ENCODE data around the gene ADAT3.
"Not testable (repeated sequence)": the region's sequence is repeated elsewhere in the genome, so short reads cannot be mapped to it uniquely, and the experiment has no call there.

Gene ADAT3

GRCh38 chr19:1882786-1883692 lies 22.2 kb upstream of the ADAT3 start:
- in situ Hi-C loops (cut with MboI; ENCODE audit: low sequenced_read_pairs) = no loop called here

GRCh38 chr19:1883784-1884183 lies 21.4 kb upstream of the ADAT3 start:
- in situ Hi-C loops (cut with MboI; ENCODE audit: low sequenced_read_pairs) = no loop called here

GRCh38 chr19:1884291-1884718 lies 20.9 kb upstream of the ADAT3 start:
- in situ Hi-C loops (cut with MboI; ENCODE audit: low sequenced_read_pairs) = no loop called here

- in situ Hi-C loops (cut with MboI; ENCODE audit: low sequenced_read_pairs) = no loop called here
Observed at GRCh38 chr19:1884719-1885334, 20.4 kb upstream of the ADAT3 start.

- in situ Hi-C loops (cut with MboI; ENCODE audit: low sequenced_read_pairs) = not testable (repeated sequence)
Observed at GRCh38 chr19:1885398-1886119, 19.6 kb upstream of the ADAT3 start, which contains the start of gene ABHD17A. TSS of gene ABHD17A (minus strand) at chr19:1885496. CDS start at chr19:1881566, 3,930 bp downstream.

GRCh38 chr19:1886360-1886759 lies 18.8 kb upstream of the ADAT3 start:
- in situ Hi-C loops (cut with MboI; ENCODE audit: low sequenced_read_pairs) = not testable (repeated sequence)

- in situ Hi-C loops (cut with MboI; ENCODE audit: low sequenced_read_pairs) = no loop called here
Observed at GRCh38 chr19:1888385-1888784, 16.8 kb upstream of the ADAT3 start.

GRCh38 chr19:1889907-1890306 lies 15.3 kb upstream of the ADAT3 start:
- in situ Hi-C loops (cut with MboI; ENCODE audit: low sequenced_read_pairs) = no loop called here

GRCh38 chr19:1893791-1894190 lies 11.4 kb upstream of the ADAT3 start:
- in situ Hi-C loops (cut with MboI; ENCODE audit: low sequenced_read_pairs) = no loop called here

- in situ Hi-C loops (cut with MboI; ENCODE audit: low sequenced_read_pairs) = no loop called here
Observed at GRCh38 chr19:1896508-1896907, 8.7 kb upstream of the ADAT3 start.

GRCh38 chr19:1901940-1902404 lies 3.2 kb upstream of the ADAT3 start:
- in situ Hi-C loops (cut with MboI; ENCODE audit: low sequenced_read_pairs) = no loop called here

GRCh38 chr19:1902923-1903322 lies 2.3 kb upstream of the ADAT3 start:
- in situ Hi-C loops (cut with MboI; ENCODE audit: low sequenced_read_pairs) = no loop called here

GRCh38 chr19:1904860-1905109 lies 414 bp upstream of the ADAT3 start:
- in situ Hi-C loops (cut with MboI; ENCODE audit: low sequenced_read_pairs) = no loop called here

GRCh38 chr19:1905863-1906375 lies 720 bp downstream of the ADAT3 start:
- in situ Hi-C loops (cut with MboI; ENCODE audit: low sequenced_read_pairs) = no loop called here

GRCh38 chr19:1906985-1907562 lies 1.9 kb downstream of the ADAT3 start:
- in situ Hi-C loops (cut with MboI; ENCODE audit: low sequenced_read_pairs) = no loop called here

- in situ Hi-C loops (cut with MboI; ENCODE audit: low sequenced_read_pairs) = no loop called here
Observed at GRCh38 chr19:1907563-1908363, 2.6 kb downstream of the ADAT3 start.

GRCh38 chr19:1908364-1908678 lies 3.1 kb downstream of the ADAT3 start:
- in situ Hi-C loops (cut with MboI; ENCODE audit: low sequenced_read_pairs) = no loop called here

- in situ Hi-C loops (cut with MboI; ENCODE audit: low sequenced_read_pairs) = no loop called here
Observed at GRCh38 chr19:1909761-1910080, 4.5 kb downstream of the ADAT3 start.

GRCh38 chr19:1910177-1910576 lies 5.0 kb downstream of the ADAT3 start:
- in situ Hi-C loops (cut with MboI; ENCODE audit: low sequenced_read_pairs) = no loop called here

GRCh38 chr19:1911098-1911497 lies 5.9 kb downstream of the ADAT3 start:
- in situ Hi-C loops (cut with MboI; ENCODE audit: low sequenced_read_pairs) = no loop called here

- in situ Hi-C loops (cut with MboI; ENCODE audit: low sequenced_read_pairs) = no loop called here
Observed at GRCh38 chr19:1911995-1912394, 6.8 kb downstream of the ADAT3 start.

Data from HL-60/S4 treated with phorbol 12-myristate 13-acetate at 8.2 ng/mL for 4 days and 3 days (cell line).